ENCODE results near the gene USP43.

- TF ChIP-seq ZNF274 (IDR thresholded peaks at IDR 0.05; ENCODE audit: low read depth, low read length) (no peak), YY1 (IDR thresholded peaks at IDR 0.05; ENCODE audit: insufficient read depth, insufficient read length) (no peak), SUZ12 (IDR thresholded peaks at IDR 0.05; ENCODE audit: extremely low read depth, insufficient read depth, insufficient read length) (no peak)
Measured at GRCh38 chr17:9767432-9767991, 122.2 kb downstream of the USP43 start.
